Measurements from ENCODE around the gene KCNH1. TPM values are rescaled to one million over a fixed set of nuclear protein-coding genes. Genes with fewer than 3 reads are reported as not detected.

Gene KCNH1
- total and polyA plus RNA-seq, 4 donors, result not detected

DNA sequence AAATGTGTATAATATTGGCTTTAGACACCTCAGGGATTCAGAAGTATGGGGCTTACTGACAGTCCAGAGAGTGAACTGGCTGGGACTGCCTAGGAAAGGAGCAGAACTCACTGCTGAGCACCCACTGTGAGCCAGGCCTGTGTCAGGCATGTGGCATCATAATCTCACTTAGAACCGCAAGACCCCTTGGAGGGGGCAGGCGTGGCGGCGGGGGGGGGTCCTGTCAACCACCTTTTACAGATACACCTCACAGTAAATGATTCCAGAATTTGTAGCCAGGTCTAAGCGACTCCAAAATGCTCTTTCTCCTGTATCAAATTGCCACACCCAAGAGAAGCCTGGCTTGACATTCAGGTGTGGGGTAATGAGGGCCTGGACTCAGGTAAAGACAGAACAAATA, 235.5 kb downstream of the KCNH1 start:
- H3K4me3 ChIP-seq (ENCODE audit: low read depth in 1 of 3, low read length in 3 of 3), result no peak overlapping the region
- 94% methylated on average over 5 of the region's 5 CpGs for WGBS

DNA sequence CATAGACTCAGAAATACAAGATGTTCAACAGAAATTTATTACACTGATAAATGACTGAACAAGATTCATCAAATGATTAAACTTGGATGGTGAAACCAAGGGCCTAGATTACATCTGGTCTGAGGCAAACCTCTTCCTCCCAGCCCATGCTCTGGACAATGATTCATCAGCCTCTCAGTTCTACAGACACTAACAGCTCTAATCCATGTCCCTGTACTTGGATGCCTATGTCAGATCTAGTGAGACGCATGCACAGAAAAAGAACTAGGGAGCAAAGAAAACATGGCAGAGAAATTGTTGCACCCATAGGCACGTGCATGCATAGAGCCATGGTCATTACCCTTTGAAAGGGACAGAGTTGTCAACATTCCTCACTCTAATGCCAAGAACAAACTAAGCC, 250.1 kb downstream of the KCNH1 start:
- no peaks in the 10 kb centered on the region for H3K9me3 ChIP-seq (ENCODE audit: control insufficient read depth in 4 of 4, low read length in 3 of 4)
- H3K4me3 ChIP-seq (ENCODE audit: low read depth in 1 of 3, low read length in 3 of 3), result no peak overlapping the region
- no peak for DNase-seq (ENCODE audit: low spot score)
- no peaks in the 10 kb centered on the region for H3K4me1 ChIP-seq (ENCODE audit: control insufficient read depth in 4 of 4, insufficient read depth in 4 of 4, low read length in 3 of 4)
- no peak overlapping the region for H3K27ac ChIP-seq (ENCODE audit: low read depth in 1 of 2, low read length in 2 of 2)
- TF ChIP-seq HNF4G (IDR thresholded peaks at IDR 0.05) (no peak), TAF1 (conservative IDR thresholded peaks at IDR 0.05) (no peak), SP1 (IDR thresholded peaks at IDR 0.05) (no peak), JUND (IDR thresholded peaks at IDR 0.05) (no peak), NR2F2 (IDR thresholded peaks at IDR 0.05) (no peak)
- TF ChIP-seq, protein P1, sequence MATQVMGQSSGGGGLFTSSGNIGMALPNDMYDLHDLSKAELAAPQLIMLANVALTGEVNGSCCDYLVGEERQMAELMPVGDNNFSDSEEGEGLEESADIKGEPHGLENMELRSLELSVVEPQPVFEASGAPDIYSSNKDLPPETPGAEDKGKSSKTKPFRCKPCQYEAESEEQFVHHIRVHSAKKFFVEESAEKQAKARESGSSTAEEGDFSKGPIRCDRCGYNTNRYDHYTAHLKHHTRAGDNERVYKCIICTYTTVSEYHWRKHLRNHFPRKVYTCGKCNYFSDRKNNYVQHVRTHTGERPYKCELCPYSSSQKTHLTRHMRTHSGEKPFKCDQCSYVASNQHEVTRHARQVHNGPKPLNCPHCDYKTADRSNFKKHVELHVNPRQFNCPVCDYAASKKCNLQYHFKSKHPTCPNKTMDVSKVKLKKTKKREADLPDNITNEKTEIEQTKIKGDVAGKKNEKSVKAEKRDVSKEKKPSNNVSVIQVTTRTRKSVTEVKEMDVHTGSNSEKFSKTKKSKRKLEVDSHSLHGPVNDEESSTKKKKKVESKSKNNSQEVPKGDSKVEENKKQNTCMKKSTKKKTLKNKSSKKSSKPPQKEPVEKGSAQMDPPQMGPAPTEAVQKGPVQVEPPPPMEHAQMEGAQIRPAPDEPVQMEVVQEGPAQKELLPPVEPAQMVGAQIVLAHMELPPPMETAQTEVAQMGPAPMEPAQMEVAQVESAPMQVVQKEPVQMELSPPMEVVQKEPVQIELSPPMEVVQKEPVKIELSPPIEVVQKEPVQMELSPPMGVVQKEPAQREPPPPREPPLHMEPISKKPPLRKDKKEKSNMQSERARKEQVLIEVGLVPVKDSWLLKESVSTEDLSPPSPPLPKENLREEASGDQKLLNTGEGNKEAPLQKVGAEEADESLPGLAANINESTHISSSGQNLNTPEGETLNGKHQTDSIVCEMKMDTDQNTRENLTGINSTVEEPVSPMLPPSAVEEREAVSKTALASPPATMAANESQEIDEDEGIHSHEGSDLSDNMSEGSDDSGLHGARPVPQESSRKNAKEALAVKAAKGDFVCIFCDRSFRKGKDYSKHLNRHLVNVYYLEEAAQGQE (IDR thresholded peaks at IDR 0.05), result no peak
- H3K36me3 ChIP-seq (ENCODE audit: control insufficient read depth in 4 of 4, insufficient read depth in 3 of 4, low read depth in 1 of 4, low read length in 3 of 4), result no peaks in the 10 kb centered on the region
- H3K27me3 ChIP-seq (ENCODE audit: control insufficient read depth in 4 of 4, insufficient read depth in 4 of 4, low read length in 3 of 4), result no peaks in the 10 kb centered on the region
- H3K9ac ChIP-seq (ENCODE audit: low read depth in 1 of 2, low read length in 2 of 2), result no peak overlapping the region
- 83% methylated on average over 2 of the region's 2 CpGs for WGBS

More for the DNA sequence above, 235.5 kb downstream of the KCNH1 start:
- no peaks in the 10 kb centered on the region for H3K9me3 ChIP-seq (ENCODE audit: control insufficient read depth in 4 of 4, low read length in 3 of 4)
- H3K9ac ChIP-seq (ENCODE audit: low read depth in 1 of 2, low read length in 2 of 2), result no peak overlapping the region
- H3K4me1 ChIP-seq (ENCODE audit: control insufficient read depth in 4 of 4, insufficient read depth in 4 of 4, low read length in 3 of 4), result peaks cover 5 to 15% (median 14%) of the 10 kb centered on the region in 4 donors
- no peak for TF ChIP-seq RAD21 (IDR thresholded peaks at IDR 0.05)
- no peak for TF ChIP-seq GABPA (IDR thresholded peaks at IDR 0.05 in 1 of 2, conservative IDR thresholded peaks at IDR 0.05 in 1 of 2)
- TF ChIP-seq, protein P2, sequence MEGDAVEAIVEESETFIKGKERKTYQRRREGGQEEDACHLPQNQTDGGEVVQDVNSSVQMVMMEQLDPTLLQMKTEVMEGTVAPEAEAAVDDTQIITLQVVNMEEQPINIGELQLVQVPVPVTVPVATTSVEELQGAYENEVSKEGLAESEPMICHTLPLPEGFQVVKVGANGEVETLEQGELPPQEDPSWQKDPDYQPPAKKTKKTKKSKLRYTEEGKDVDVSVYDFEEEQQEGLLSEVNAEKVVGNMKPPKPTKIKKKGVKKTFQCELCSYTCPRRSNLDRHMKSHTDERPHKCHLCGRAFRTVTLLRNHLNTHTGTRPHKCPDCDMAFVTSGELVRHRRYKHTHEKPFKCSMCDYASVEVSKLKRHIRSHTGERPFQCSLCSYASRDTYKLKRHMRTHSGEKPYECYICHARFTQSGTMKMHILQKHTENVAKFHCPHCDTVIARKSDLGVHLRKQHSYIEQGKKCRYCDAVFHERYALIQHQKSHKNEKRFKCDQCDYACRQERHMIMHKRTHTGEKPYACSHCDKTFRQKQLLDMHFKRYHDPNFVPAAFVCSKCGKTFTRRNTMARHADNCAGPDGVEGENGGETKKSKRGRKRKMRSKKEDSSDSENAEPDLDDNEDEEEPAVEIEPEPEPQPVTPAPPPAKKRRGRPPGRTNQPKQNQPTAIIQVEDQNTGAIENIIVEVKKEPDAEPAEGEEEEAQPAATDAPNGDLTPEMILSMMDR (IDR thresholded peaks at IDR 0.05; ENCODE audit: low read depth, low read length, missing input control), result no peak
- no peak for DNase-seq (ENCODE audit: low spot score)
- H3K27ac ChIP-seq (ENCODE audit: low read depth in 1 of 2, low read length in 2 of 2), result no peak overlapping the region
- no peaks in the 10 kb centered on the region for H3K36me3 ChIP-seq (ENCODE audit: control insufficient read depth in 4 of 4, insufficient read depth in 3 of 4, low read depth in 1 of 4, low read length in 3 of 4)
- no peaks in the 10 kb centered on the region for H3K27me3 ChIP-seq (ENCODE audit: control insufficient read depth in 4 of 4, insufficient read depth in 4 of 4, low read length in 3 of 4)

DNA sequence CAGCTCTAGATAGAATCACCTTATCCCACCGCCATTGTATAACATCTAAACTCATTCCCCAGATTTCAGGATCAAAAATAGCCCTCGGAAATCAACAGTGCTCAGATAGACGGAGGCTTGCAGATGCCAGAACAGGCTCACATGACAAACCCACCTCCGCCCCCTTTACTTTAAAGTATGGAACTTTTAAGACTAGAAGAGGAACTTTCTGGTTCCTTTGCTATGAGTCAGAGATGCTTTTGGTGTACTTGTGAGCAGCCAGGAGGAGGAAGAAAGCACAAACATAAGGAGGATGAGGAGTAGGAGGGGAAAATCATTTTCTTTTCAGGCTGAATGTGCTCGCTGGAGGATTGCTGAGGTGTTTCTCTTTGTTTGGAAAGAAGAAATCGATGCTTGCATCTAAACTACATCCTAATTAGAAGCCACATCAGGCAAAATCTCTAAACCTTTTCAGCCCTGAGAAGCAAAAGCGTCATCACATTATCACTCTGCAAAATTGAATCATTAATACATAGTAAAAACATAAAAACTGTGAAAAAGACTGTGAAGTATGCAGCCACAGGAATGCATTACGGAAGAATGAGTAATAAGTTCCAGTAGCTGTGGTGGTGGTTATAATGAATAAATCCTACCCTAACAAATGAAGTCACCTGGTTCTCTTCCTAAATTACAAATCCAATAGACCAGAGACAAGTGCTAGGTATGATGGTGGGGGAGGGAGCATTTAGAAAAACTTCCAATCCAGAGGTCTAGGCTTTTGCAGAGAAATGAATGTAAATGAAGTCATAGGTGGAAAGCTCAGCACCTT, 251.3 kb downstream of the KCNH1 start:
- Histone ChIP-seq H3K9ac (ENCODE audit: low read depth in 1 of 2, low read length in 2 of 2) (no peak overlapping the region), H3K4me1 (ENCODE audit: control insufficient read depth in 4 of 4, insufficient read depth in 4 of 4, low read length in 3 of 4) (no peaks in the 10 kb centered on the region), H3K27ac (ENCODE audit: low read depth in 1 of 2, low read length in 2 of 2) (no peak overlapping the region), H3K9me3 (ENCODE audit: control insufficient read depth in 4 of 4, low read length in 3 of 4) (no peaks in the 10 kb centered on the region), H3K4me3 (ENCODE audit: low read depth in 1 of 3, low read length in 3 of 3) (no peak overlapping the region), H3K36me3 (ENCODE audit: control insufficient read depth in 4 of 4, insufficient read depth in 3 of 4, low read depth in 1 of 4, low read length in 3 of 4) (no peaks in the 10 kb centered on the region), H3K27me3 (ENCODE audit: control insufficient read depth in 4 of 4, insufficient read depth in 4 of 4, low read length in 3 of 4) (no peaks in the 10 kb centered on the region)
- WGBS, result 87% methylated on average over 8 of the region's 8 CpGs
- TF ChIP-seq, protein P3, sequence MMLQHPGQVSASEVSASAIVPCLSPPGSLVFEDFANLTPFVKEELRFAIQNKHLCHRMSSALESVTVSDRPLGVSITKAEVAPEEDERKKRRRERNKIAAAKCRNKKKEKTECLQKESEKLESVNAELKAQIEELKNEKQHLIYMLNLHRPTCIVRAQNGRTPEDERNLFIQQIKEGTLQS (IDR thresholded peaks at IDR 0.05), result no peak
- DNase-seq (ENCODE audit: low spot score), result no peak
